SK-N-SH treated with all-trans-retinoic acid at 6 μM for 48 hours (cell line): Measurements from ENCODE around the gene SLC39A13.

Experiments used
- ISL1 ChIP-seq: fragments of 250-450 bp; sonication (Bioruptor Pico); IDR thresholded peaks from 2 replicates; pipeline ENCODE4 v2.1.2; 2022; ENCODE audit warnings: mild to moderate bottlenecking, moderate library complexity
- POU6F1 ChIP-seq: fragments of 250-450 bp; sonication (Bioruptor Pico); IDR thresholded peaks from 2 replicates; pipeline ENCODE4 v1.8.0; 2021; ENCODE audit warnings: low read depth, mild to moderate bottlenecking, moderate library complexity, borderline replicate concordance
- RARB ChIP-seq: fragments of 250-450 bp; sonication (Bioruptor Pico); IDR thresholded peaks from 2 replicates; pipeline ENCODE4 v1.8.0; 2021; ENCODE audit warnings: mild to moderate bottlenecking, moderate library complexity
- TOX ChIP-seq: fragments of 250-450 bp; sonication (Bioruptor Pico); IDR thresholded peaks from 2 replicates; pipeline ENCODE4 v1.8.0; 2021; ENCODE audit warnings: mild to moderate bottlenecking, moderate library complexity, borderline replicate concordance
- ZFP30 ChIP-seq: fragments of 450-650 bp; formaldehyde crosslinking; IDR thresholded peaks from 2 replicates; pipeline ENCODE4 v1.5.0; 2022; ENCODE audit warnings: mild to moderate bottlenecking, moderate library complexity
- ZNF565 ChIP-seq: fragments of 450-650 bp; formaldehyde crosslinking; conservative IDR thresholded peaks from 2 replicates; pipeline ENCODE4 v1.5.0; 2020; ENCODE audit warnings: low read depth, mild to moderate bottlenecking, moderate library complexity

DNA sequence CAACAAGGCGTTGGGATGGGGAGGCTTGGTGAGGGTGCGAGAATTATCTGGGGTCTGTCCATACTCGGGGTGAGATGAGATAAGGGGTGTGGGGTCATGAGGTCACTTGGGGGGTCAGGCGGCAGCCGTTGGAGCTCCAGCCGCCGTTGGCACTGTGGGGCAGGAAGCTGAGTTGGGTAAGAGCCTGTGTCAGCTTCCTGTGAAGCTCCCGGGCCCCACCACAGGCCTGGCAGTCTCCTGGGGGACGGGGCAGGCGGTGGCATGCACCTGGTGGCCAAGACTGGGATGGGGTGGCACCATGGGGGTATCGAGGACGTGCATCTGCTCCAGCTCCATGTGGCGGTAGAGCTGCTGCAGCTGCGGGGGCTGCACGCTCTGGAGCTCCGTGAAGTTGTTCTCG is 48.8 kb upstream of the SLC39A13 start:
- TF ChIP-seq ZNF565 (CRISPR knock-in tag) (no peak), RARB (no peak), TOX (no peak), POU6F1 (no peak), ISL1 (CRISPR knock-in tag) (no peak), ZFP30 (CRISPR knock-in tag) (no peak)
